Activated CD8-positive, alpha-beta T cell treated with anti-CD3 and anti-CD28 coated beads for 36 hours (primary cell): ENCODE measurements around the gene TOM1L2. TPM values are rescaled to one million over a fixed set of nuclear protein-coding genes. Genes with fewer than 3 reads are reported as not detected.

ENCODE experiments used
- ATAC-seq: fragments of 200-7000 bp; cut with Tn5 transposase; one replicate; pipeline ENCODE4 v1.10.0; 2021; ENCODE audit warnings: mild to moderate bottlenecking, moderate library complexity
- CTCF ChIA-PET: fragments of 350-600 bp; sonication (Branson Sonifier 250); formaldehyde crosslinking; loops from one replicate; lab custom pipeline; 2021; ENCODE audit warnings: antibody characterized with exemption; lab: Charles Lee
- POLR2A ChIA-PET: fragments of 350-600 bp; sonication (Branson Sonifier 250); formaldehyde crosslinking; loops from one replicate; lab custom pipeline; 2021; ENCODE audit warnings: antibody characterized with exemption; lab: Charles Lee
- DNase-seq: peaks from one replicate; pipeline ENCODE4 v3.0.0-alpha.2; 2020
- H3K27ac Mint-ChIP-seq: one replicate; pipeline ENCODE4 v1.8.0; 2021; ENCODE audit warnings: mild to moderate bottlenecking, mixed read lengths
- H3K27me3 Mint-ChIP-seq: one replicate; pipeline ENCODE4 v1.8.0; 2021; ENCODE audit warnings: mixed read lengths
- H3K36me3 Mint-ChIP-seq: one replicate; pipeline ENCODE4 v1.8.0; 2021; ENCODE audit warnings: low read depth, mixed read lengths
- H3K4me1 Mint-ChIP-seq: one replicate; pipeline ENCODE4 v1.8.0; 2021; ENCODE audit warnings: low read depth, mixed read lengths
- H3K4me3 Mint-ChIP-seq: one replicate; pipeline ENCODE4 v1.8.0; 2021; ENCODE audit warnings: mild to moderate bottlenecking, moderate library complexity, mixed read lengths
- H3K9me3 Mint-ChIP-seq: one replicate; pipeline ENCODE4 v1.8.0; 2021; ENCODE audit warnings: mixed read lengths
- intact Hi-C: fragments of 100-400 bp; cut with micrococcal nuclease; formaldehyde crosslinking; loops from one replicate; pipeline ENCODE4 v1.10.0; 2022
- total RNA-seq, 2 experiments: library from RNA; stranded (reverse); gene quantifications; one replicate each; pipeline ENCODE4 v1.2.3, GENCODE V29; 2021
- TF ChIP-seq, protein P1 (sequence below): fragments of 200-600 bp; IDR thresholded peaks from one replicate; pipeline ENCODE4 v1.8.0; 2022; ENCODE audit warnings: antibody characterized with exemption, mild to moderate bottlenecking

The TOM1L2 gene
- total RNA-seq, 2 experiments from 2014 or later = 10.3 to 10.8 TPM

DNA sequence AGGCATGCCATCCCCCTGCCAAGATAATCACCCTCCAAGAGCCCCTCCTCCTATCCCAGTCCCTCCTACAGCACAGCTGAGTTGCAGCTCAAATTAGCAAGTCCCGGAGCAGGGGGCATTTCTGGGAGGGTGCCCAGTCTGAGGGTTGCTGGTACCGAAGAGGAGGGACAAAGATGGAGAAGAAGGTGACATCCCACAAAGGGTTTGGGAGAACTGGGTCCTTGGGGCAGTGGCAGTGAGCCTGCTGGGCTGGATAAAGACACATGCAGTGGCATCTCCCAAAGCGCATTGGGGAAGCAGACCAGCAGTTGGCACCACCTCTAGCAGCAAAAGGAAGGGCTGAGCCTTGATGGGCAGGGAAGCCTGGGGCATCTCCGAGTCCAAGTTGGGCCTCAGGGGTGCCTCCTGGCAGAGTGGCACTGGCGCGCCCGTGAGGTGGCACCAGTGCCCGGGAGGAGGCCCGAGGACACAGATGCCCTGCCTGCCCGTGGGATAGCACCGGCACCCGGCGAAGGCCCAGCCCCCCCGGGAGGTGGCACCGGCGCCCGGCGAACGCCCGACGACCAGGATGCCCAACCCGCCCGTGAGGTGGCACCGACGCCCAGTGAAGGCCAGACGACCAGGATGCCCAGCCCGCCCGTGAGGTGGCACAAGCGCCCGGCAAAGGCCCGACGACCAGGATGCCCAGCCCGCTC is 622 bp downstream of the TOM1L2 start:
- Mint-ChIP-seq H3K4me3 (peak overlapping the region; percentile 65), H3K27me3 (no peaks in the 10 kb centered on the region), H3K36me3 (no peaks in the 10 kb centered on the region), H3K4me1 (peaks cover 36% of the 10 kb centered on the region), H3K9me3 (no peaks in the 10 kb centered on the region), H3K27ac (peak overlapping the region; percentile 60)
- CTCF ChIA-PET = interaction anchor here (1.4 to 1.6 kb wide), 2 partner anchors 63 to 83 kb away, joined by 4 to 6 read pairs; no protein-coding TSS in a partner anchor
- TF ChIP-seq, protein P1, sequence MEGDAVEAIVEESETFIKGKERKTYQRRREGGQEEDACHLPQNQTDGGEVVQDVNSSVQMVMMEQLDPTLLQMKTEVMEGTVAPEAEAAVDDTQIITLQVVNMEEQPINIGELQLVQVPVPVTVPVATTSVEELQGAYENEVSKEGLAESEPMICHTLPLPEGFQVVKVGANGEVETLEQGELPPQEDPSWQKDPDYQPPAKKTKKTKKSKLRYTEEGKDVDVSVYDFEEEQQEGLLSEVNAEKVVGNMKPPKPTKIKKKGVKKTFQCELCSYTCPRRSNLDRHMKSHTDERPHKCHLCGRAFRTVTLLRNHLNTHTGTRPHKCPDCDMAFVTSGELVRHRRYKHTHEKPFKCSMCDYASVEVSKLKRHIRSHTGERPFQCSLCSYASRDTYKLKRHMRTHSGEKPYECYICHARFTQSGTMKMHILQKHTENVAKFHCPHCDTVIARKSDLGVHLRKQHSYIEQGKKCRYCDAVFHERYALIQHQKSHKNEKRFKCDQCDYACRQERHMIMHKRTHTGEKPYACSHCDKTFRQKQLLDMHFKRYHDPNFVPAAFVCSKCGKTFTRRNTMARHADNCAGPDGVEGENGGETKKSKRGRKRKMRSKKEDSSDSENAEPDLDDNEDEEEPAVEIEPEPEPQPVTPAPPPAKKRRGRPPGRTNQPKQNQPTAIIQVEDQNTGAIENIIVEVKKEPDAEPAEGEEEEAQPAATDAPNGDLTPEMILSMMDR = no peak
- POLR2A ChIA-PET = interaction anchor here (6.8 kb wide), 1 partner anchor 13 kb away, joined by 35 read pairs; no protein-coding TSS in a partner anchor
- no peak for ATAC-seq
- intact Hi-C loops = no loop called here
- peak; percentile 10 for DNase-seq

DNA sequence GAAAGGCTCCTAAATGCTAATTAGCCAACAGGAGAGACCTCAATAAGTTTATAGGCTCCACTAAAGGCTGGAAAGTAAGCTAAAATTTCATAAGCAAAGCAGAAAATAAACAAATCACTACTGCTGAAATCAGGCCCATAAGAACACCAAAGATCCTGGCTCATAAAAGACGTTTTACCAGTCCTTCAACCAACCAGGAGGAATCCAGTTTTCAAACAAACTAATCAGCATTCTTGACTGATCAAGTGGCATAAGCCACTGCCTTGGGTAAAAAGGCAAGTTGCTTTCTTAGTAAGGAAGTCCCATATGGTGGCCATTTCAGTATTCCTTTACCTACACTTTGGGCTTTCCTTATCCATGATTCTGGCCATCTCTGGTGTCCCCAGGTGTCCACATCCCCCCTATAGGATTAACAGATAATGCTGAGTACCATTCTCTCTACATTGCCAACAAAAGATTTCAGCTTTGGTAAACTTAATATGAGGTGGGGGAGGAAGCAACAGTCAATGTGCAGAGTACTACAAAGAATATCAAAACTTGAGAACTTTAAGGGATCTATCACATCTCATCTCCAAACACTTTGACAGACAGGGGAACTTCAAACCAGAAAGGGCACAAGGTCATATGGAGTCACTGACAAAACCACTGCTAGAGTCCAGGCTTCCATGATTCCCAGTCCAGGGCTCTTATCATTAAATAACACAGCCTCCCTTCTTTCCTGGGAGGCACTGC is 1.3 kb downstream of the TOM1L2 start:
- DNase-seq = no peak
- ChIA-PET CTCF (no interaction called here), POLR2A (interaction anchor here (6.8 kb wide), 1 partner anchor 12 kb away, joined by 35 read pairs; no protein-coding TSS in a partner anchor)
- H3K4me3 Mint-ChIP-seq = peak overlapping the region; percentile 65
- peak overlapping the region; percentile 60 for H3K27ac Mint-ChIP-seq
- TF ChIP-seq, protein P1 = no peak
- no peak for ATAC-seq
- H3K36me3 Mint-ChIP-seq = no peaks in the 10 kb centered on the region
- H3K27me3 Mint-ChIP-seq = no peaks in the 10 kb centered on the region
- intact Hi-C loops = no loop called here
- H3K9me3 Mint-ChIP-seq = no peaks in the 10 kb centered on the region
- H3K4me1 Mint-ChIP-seq = peaks cover 43% of the 10 kb centered on the region

DNA sequence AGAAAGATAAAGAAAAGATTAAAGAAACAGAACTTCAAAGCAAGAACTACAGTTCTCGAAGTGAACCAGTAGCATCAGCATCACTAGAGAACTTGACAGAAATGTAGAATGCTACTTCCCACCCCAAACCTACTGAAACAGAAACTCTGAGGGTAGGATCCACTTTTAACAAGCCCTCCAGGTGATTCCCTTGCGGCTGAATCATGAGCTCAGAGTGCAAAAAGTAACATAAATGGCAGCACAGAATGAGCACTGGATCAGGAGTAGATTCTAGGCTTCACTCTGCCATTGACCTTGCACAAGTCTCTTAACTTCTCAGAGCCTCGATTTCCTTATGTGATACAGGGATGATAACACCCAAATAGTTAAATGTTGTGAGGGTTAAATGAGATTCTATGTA is 5.8 kb downstream of the TOM1L2 start:
- POLR2A ChIA-PET = no interaction called here
- Mint-ChIP-seq H3K27ac (peak overlapping the region; percentile 12), H3K27me3 (no peaks in the 10 kb centered on the region), H3K4me1 (peaks cover 47% of the 10 kb centered on the region), H3K9me3 (no peaks in the 10 kb centered on the region), H3K4me3 (no peak overlapping the region), H3K36me3 (peaks cover 1% of the 10 kb centered on the region)
- TF ChIP-seq, protein P1 = no peak
- ATAC-seq (peak; percentile 83), DNase-seq (peak; percentile 28)
- CTCF ChIA-PET = interaction anchor here (0.7 to 1.4 kb wide), 4 partner anchors 8 to 67 kb away, joined by 3 to 4 read pairs (median 3); no protein-coding TSS in a partner anchor
- intact Hi-C loops = no loop called here

DNA sequence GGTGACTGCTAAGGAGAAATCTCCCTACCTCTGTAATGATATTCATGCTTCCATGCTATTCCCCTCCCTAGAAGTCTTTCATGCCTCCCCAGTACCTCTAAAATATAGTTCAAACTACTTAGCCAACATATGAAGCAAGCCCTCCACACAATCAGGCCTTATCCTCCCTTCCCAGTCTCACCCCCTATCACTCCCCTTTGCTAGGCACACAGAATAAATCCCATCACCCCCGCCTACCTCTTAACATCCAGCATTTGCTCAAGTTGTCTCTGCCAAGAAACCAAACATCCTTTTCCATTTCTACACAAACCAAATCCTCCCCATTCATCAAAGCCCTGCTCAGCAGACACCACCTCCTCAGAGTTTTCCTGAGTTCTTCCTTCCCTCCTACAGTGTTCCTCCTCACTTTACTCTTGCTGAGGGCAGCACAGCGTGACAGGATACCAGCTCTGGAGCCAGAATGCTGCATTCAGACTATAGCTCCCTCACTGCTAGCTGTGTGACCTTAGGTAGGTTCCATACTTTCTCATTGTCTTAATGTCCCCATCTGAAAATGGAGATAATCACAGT is 7.0 kb downstream of the TOM1L2 start:
- ChIA-PET CTCF (interaction anchor here (1.1 to 1.4 kb wide), 2 partner anchors 14 to 46 kb away, joined by 3 read pairs; no protein-coding TSS in a partner anchor), POLR2A (no interaction called here)
- no peak for ATAC-seq
- H3K4me1 Mint-ChIP-seq = peaks cover 45% of the 10 kb centered on the region
- DNase-seq = no peak
- intact Hi-C loops = no loop called here
- TF ChIP-seq, protein P1 = no peak
- H3K36me3 Mint-ChIP-seq = peaks cover 1% of the 10 kb centered on the region
- H3K4me3 Mint-ChIP-seq = no peak overlapping the region
- no peaks in the 10 kb centered on the region for H3K9me3 Mint-ChIP-seq
- H3K27me3 Mint-ChIP-seq = no peaks in the 10 kb centered on the region
- no peak overlapping the region for H3K27ac Mint-ChIP-seq
